GM18868 (cell line): ENCODE results near the gene IGSF6.
"Not testable (repeated sequence)": the region's sequence is repeated elsewhere in the genome, so short reads cannot be mapped to it uniquely, and the experiment has no call there.

Source experiments
- ATAC-seq: cut with Tn5 transposase; IDR thresholded peaks from one replicate; pipeline ENCODE4 v1.9.1; 2021; ENCODE audit warnings: mild to moderate bottlenecking, moderate library complexity; ENCODE audit not compliant: unreplicated experiment

IGSF6 gene

DNA sequence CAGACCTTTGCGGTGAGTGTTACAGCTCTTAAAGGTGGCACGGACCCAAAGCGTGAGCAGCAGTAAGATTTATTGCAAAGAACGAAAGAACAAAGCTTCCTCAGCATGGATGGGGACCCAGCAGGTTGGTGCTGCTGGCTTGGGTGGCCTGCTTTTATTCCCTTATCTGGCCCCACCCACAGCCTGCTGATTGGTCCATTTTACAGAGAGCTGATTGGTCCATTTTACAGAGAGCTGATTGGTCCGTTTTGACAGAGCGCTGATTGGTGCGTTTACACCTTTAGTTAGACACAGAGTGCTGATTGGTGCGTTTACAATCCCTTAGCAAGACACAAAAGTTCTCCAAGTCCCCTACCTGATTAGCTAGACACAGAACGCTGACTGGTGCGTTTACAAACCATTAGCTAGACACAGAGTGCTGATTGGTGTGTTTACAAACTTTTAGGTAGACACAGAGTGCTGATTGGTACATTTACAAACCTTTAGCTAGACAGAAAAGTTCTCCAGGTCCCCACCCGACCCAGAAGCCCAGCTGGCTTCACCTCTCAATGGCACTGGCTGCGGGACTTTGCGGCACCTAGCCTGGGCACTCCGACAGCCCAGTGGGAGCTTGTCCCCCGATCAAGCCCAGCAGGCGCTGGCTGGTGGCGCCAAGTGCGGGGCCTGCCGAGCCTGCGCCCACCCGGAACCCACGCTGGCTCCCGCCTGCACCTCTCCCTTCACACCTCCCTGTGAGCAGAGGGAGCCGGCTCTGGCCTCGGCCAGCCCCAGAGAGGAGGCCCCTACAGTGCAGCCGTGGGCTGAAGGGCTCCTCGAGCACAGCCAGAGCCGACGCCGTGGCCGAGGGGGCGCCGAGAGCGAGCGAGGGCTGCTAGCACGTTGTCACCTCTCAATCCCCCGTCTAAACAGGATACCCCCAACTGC lies 22.5 kb downstream of the IGSF6 start:
- not testable (repeated sequence) for ATAC-seq

DNA sequence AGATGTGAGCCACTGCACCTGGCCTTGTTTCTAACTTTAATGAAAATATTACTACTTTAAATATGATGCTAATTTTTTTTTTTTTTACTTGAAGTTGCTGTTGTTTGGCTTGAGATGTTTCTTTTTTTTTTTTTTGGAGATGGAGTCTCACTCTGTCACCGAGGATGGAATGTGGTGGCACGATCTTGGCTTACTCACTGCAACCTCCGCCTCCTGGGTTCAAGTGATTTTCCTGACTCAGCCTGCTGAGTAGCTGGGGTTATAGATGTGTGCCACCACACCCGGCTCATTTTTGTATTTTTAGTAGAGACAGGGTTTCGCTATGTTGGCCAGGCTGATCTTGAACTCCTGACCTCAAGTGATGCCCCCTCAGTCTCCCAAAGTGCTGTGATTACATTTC lies 23.6 kb downstream of the IGSF6 start:
- ATAC-seq, result no peak

DNA sequence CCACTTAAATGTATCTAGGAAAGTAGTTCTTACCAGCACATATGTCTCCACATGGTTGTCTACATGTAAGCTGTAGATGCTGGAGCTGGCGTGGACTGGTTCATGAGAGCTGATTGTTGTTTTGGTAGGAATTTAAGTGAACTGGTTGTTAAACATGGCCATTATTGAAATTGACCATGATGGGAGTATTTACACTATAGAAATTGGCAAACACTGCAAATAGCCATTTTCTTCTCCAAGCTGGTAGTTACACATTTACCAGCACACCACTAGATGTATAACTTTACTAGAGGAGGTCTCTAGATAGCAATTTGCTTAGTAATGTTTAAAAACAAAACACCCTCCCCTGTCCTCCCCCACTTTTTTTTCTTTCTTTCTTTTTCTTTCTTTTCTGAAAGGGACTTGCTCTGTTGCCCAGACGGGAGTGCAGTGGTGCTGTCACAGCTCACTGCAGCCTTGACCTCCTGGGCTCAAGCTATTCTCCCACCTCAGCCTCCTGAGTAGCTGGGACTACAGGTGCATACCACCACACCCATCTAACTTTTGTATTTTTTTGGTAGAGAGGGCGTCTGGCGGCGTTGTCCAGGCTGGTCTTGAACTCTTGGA lies 24.2 kb downstream of the IGSF6 start:
- ATAC-seq, result no peak

DNA sequence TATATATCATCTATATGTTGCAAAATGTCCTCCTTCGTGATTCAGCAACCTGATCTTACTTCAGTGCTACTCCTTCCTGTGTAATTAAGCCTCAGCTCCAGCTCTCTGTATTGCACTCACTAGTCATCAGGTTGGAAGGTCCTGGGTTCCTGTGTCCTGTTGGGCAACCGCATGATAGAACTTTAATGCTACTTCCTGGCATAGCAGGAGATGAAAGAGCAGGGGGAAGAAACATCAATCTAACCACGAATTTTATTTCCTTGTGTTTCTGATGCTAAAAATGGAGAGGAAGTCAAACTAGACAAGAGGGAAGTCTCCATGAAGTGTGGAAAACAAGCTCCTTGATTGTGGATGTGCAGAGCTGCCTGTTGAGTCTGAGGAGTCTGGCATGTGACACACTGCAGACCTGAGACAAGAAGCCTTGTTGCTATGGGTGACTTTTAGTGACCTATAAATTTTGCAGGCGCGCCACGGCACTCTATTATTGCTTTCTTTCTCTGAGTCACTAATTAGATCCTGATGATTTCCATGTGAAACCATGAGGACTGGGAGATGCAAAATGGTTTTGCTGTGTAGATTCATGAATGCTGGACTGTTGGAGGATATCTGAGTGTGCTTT lies 25.6 kb downstream of the IGSF6 start:
- ATAC-seq, result no peak

DNA sequence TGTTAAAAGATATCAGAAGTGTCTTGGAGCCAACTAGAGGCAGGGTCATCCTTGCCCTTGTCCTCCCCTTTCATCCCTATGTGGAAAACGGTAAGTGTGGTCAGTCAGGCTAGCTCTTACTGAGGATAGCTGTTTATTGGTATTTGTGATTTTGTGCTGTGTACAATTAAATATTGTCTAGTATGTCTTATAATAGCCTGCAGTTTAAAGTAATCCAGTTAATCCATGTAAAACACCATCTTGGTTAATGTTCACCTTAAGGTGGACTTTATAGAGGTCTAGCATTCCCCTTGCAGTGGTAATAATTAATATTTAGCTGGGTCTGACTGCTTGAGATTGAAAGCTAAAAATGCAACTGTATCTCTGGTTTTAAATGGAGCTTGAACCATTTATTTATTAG lies 27.4 kb downstream of the IGSF6 start:
- no peak for ATAC-seq

GRCh38 chr16:21622545-21622944 lies 29.9 kb downstream of the IGSF6 start:
- ATAC-seq, result no peak

- no peak for ATAC-seq
Observed at GRCh38 chr16:21620592-21620991, 31.8 kb downstream of the IGSF6 start.

DNA sequence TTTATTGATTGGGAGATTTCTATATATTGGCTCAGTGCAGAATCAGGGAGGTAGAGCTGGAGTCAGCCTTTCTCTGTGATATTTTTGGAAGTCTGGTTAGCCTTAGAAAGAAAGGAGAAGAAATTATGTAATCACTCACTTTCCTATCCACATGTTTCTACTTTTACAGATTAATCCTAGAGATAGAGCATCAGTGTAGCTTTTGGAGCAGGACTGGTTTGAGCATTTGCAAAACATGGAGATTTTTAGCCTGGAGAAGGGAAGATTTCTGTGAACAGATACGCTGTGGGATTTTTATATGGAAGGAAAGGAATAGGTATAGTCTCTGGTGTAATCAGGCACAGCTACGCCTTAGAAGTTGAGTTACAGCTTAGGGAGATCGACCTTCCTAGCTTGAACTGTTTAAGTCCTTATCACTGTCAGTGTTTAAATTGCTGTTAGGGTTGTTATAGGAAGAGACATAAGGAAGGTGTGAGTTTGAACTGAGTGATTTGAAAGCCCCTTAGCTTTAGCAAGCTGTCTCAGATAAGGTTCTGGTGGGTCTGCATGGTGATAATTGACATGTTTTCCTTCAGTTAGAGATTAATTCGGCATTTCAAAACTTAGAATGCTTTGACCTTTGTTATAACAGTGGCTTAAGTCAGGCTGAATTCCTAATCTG lies 32.5 kb downstream of the IGSF6 start:
- ATAC-seq, result no peak

DNA sequence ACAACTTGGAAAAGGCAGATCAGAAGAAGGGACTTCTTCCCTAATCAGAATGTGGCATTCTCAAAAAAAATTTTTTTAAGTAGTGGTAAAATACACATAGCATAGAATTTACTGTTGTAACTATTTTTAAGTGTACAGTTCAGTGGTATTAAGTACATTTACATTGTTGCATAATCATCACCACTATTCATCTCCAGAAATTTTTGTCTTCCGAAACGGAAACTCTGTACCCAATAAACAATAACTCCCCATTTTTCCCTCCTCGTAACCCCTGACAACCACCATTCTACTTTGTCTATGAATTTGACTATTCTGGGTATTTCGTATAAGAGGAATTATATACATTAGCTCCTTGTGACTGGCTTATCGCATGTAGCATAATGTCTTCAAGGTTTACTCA lies 34.1 kb downstream of the IGSF6 start:
- ATAC-seq, result no peak

DNA sequence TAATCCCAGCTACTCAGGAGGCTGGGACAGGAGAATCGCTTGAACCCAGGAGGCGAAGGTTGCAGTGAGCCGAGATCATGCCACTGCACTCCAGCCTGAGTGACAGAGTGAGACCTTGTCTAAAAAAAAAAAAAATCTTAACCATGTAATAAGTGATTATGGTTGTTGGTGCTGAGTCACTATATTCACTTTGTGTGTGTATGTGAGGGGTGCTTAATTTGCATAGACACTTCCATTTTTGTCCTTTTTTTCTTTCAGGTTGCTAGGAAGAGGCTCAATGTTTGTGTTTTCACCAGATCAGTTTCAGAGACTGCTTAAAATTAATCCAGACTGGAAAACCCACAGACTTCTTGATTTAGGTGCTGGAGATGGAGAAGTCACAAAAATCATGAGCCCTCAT lies 34.8 kb downstream of the IGSF6 start:
- ATAC-seq, result no peak

DNA sequence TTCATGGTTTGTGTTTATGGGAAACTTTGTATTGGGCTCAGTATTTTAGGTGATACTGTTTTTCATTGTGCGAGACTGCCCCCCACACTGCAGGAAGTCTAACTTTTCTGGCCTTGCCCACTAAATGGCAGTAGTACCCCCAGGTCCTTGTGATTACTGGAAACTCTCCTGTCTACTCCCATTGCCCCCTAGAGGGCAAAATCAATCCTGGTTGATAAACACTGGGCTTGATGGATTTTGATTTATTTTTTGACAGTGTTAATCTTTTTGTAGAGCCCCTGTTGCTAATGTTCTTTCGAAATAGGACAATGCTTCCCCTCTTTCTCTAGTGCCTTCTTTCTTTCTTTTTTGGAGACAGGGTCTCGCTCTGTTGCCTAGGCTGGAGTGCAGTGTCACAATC lies 37.5 kb downstream of the IGSF6 start:
- ATAC-seq, result no peak

DNA sequence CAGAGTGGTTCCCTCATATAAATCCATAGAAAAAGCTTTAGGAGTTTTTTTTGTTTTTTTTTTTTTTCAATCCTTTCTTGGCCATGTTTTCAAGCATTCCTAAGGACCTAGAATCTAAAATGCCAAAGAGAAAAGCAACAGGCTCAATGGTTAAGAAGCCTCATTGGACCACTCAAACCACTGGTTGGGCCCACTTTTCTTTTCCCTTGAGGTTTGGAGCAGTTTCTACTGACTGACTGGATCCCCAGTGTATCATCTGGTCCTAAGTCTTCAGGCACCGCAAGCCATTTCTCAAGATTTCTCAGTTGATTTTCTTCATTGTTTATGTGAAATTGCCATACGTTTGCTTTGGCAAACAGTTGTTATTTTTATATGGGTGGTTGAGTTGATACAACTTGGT lies 38.6 kb downstream of the IGSF6 start:
- no peak for ATAC-seq

- ATAC-seq, result no peak
Observed at GRCh38 chr16:21613361-21613760, 39.0 kb downstream of the IGSF6 start.

DNA sequence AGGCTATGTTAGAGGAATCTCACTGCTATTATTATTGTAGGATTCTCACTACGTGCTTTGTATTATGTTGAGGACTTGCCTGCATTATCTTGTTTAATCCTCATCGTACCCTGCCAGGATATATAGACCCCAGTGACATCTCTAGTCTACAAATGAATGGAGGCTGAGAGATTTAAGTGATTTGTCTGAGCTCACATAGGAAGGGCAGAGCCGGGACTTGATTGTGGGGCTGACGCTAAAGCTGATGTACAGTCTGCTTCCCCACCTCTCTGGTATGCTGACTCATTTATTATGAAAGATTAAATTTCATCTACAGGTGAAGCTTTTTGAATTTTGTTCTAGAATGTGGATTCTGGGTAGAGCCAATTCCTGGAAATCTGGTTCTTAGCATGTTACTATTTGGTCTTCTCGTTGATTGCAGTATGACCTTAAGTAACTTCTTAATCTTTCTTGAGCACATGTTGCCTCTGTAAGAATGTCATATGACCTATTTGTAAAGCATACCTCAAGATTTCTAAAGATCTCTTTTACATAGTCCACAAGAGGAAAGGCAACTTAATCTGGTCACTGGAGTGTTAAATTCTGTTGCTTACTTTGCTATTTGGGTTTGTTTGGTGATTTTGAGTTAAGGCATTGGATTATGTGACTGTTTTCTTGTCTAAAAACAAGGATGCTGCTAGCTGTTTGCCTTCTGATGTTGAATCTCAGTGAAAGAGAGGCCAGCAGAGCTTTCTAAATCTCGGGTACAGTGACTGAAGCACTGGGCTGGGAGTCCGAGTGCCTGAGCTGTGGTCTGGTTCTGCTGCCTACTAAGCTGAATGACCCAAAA lies 40.6 kb downstream of the IGSF6 start:
- no peak for ATAC-seq

GRCh38 chr16:21611198-21611555 lies 41.2 kb downstream of the IGSF6 start:
- no peak for ATAC-seq

GRCh38 chr16:21610766-21611165 lies 41.6 kb downstream of the IGSF6 start:
- ATAC-seq, result no peak

- no peak for ATAC-seq
Observed at GRCh38 chr16:21610006-21610544, 42.3 kb downstream of the IGSF6 start.

DNA sequence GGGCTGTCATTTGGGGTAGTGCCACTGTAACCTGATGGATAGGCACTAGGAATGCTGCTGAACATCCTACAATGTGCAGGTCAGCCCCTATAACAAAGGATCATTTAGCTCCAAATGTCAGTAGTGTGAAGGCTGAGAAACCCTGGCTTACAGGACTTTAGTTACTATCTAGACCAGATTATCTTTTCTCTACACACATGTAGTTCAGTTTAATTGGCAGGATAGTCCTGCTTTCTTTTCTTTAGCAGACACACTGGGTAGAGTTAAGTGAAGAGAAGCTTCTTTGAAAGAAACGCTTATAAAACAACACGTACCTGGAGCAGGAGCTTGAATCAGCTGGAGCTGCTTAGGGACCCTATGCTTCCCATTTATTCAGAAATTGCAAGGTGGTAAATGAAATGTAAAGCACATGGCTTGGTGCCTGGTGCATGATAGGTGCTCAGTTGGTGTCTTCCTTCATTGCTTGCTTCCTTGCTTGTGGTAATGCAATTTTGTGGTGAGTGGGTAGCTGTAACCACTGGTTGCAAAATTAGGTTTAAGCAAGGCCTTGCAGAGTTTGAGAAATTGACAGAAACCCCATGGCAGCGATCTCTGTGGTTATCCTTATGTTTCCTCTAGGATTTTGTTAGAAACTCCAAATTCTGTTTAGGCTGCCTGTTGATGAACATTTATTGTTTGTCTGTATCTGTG lies 43.6 kb downstream of the IGSF6 start:
- ATAC-seq, result no peak

DNA sequence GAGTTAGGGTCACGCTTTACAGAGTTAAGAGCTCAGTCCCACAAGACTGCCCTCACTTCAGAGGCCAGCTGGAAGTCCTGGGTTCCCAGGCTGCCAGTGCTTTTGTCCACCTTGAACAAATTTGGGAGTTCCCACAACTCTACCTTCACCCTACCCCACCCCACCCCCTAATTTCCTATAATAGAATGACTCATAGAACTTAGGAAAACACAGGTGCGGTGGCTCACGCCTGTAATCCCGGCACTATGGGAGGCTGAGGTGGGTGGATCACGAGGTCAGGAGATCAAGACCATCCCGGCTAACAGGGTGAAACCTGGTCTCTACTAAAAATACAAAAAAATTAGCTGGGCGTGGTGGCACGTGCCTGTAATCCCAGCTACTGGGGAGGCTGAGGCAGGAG lies 46.6 kb downstream of the IGSF6 start:
- not testable (repeated sequence) for ATAC-seq

GRCh38 chr16:21603928-21604327 lies 48.5 kb downstream of the IGSF6 start:
- no peak for ATAC-seq
